Right lung (tissue), 5 donors: ENCODE measurements around the gene KRT26. TPM values are rescaled to one million over a fixed set of nuclear protein-coding genes. Genes with fewer than 3 reads are reported as not detected.
"Not testable (repeated sequence)": the region's sequence is repeated elsewhere in the genome, so short reads cannot be mapped to it uniquely, and the experiment has no call there.

Experiments used
- DNase-seq, 2 donors: peaks; one replicate each; pipeline ENCODE4 v3.0.0-alpha.2; 2013
- polyA plus RNA-seq, 5 donors: library from polyadenylated mRNA; unstranded; fragments of 120-200 nt; gene quantifications; one replicate each; pipeline versions ENCODE4 v1.2.1 to v1.2.3, GENCODE V29; 2013; ENCODE audit warnings: inconsistent platforms in 1 of 5, low replicate concordance in 1 of 5; ENCODE audit not compliant: insufficient read length in 5 of 5, insufficient read depth in 1 of 5

KRT26 gene
- polyA plus RNA-seq, 5 donors: not detected

DNA sequence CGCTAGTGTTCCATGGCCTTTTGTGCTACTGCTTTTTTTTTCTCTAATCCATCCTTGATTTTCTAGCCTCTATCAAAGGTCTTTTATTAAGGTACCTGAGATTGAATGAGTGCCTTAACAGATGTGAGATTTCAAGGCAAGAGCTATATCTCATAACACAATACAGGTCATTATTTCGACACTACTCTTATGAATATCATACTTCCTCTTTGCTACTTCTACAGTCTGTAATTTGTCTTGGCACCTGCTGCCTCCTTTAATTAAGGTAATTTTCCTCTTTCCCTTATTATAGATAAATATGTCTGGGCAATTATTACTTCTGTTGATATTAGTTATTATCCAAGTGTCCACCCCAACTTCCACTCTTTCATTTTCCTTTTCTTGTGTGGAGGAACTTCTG is 22.5 kb upstream of the KRT26 start:
- no peak for DNase-seq

GRCh38 chr17:40793832-40794231 is 21.8 kb upstream of the KRT26 start:
- no peak for DNase-seq

- peak; percentile 49 to 62 for DNase-seq
These were observed 19.9 kb upstream of the KRT26 start for GRCh38 chr17:40791787-40792436.

DNA sequence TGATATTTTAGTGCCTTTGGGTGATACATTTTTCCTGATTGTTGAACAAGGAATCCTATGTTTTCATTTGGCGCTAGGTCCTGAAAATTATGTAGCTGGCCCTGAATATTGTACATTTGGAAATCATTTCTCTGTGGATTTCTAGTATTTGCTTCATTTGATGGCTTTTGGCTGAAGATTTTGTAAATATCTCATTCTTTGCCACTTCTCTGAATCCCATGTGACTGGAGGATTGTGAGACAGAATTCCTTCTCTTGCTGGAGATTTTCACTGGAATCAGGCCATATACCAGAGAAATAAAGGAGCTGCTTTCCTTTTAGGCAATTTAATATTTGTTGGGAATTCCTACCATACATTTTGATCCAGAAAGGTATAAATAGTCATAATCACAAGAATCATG is 19.1 kb upstream of the KRT26 start:
- peak; percentile 43 to 57 for DNase-seq

DNA sequence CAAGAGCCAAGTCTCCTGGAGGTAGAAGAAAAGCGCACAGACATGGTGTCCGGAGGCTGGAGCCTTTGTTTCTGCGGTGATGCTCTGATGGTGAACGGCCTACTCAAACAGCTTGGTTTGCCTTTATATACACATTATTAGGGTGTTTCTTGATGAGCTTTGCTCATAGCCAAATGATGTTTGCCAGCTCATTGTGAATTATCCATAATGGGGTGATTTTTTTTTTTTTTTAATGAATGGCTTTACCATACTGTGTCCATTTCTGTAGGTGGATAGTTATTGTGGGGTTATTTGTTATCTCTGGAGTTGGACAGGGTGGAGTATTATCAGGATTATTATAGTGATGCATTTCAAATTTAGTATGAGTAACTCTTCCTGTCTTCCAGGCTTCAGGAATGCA is 10.4 kb upstream of the KRT26 start, which contains the start of gene KRT27:
Gene KRT27, minus strand, starts transcription at position 101 of the 400 bp plus-strand sequence. Its CDS starts 57 bp downstream, at position 44.
- DNase-seq: no peak

DNA sequence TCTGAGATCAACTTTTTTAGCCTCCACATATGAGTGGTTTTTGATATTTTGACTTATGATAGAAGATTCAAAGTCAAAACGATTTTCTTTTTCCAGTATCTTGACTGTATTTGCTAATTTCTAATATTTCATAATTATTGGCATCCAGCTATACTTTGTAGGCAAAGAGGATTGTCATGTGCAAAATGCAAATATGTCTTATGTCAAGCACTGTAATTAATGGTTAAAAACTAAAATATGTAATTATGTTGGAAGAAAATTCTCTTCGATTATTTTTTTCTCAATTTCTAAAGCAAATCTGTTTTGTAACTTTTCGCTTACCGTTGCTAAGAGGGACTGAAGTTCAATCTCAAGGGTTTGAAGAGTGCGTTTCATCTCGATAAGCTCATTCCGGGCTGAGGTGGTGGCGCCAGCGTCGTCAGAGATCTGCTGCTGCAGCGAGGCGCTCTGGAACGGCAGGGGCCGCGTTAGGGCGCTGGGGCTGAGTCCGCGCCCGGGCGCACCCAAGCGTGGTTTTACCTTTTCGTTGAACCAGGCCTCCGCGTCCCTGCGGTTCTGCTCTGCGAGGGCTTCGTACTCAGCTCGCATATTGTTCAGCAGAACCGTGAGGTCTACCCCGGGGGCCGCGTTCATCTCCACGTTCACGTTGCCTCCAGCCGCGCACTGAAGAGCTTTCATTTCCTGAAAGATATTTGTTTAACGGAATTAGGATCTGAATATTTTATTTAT is 7.3 kb upstream of the KRT26 start:
- peak; percentile 29 to 47 for DNase-seq

DNA sequence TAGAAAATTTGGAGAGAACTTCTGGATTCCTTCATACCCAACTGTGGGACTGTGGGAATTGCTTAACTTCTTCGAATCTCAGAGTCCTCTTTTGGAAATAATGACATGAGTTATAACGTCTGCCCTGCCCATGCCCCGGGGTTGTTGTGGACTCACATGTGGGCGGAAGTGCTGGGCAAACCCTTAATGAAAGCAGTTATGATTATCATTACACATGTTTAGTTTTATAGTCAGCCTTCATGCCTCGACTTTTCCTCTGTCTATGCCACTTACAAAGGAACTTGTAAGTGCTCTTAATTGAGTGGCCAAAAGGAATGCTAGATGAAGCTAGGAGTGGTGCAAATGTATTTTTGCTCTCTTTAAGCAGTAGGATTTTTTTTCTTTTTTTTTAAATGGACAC is 6.5 kb upstream of the KRT26 start:
- DNase-seq: no peak

GRCh38 chr17:40777971-40778370 is 6.0 kb upstream of the KRT26 start:
- DNase-seq: no peak

GRCh38 chr17:40777459-40777858 is 5.5 kb upstream of the KRT26 start:
- DNase-seq: no peak

- DNase-seq: no peak
These were observed 3.9 kb upstream of the KRT26 start for GRCh38 chr17:40775945-40776344.

DNA sequence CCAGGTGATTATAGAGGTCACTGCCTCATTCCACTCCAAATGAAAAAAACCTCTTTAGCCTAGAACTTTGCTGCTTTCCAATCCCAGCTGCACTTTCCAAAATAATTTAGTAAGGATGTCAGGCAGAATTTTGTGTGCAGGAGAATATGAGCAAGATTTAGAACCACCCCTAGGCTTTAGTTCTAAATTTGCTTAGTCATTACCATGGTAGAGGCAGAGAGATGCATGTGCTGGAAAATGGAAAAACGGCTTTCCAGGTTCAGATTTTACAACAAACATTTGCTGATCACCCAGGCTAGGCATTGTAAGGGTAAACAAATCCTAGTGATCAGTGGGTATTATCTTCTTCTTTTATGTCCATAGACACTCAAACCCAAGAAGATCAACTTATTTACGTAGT is 6.3 kb downstream of the KRT26 start:
- DNase-seq: no peak

DNA sequence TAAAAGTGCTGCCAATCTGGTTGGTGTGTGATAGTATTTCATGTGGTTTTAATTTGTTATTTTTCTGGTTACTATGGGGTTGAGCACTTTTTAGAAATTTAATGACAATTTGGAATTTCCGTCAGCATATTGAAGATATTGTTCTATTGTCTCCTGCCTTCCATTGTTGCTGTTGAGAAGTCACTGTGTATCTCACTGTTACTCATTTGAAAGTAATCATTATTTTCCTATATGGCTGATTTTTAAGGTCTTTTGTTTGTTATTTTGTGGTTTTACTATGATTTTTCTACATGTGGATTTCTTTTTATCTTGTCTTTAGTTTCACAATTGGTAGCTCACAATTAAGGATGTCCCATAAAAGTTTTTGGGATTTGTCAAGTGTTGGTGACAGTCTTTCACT is 8.2 kb downstream of the KRT26 start:
- no peak for DNase-seq

DNA sequence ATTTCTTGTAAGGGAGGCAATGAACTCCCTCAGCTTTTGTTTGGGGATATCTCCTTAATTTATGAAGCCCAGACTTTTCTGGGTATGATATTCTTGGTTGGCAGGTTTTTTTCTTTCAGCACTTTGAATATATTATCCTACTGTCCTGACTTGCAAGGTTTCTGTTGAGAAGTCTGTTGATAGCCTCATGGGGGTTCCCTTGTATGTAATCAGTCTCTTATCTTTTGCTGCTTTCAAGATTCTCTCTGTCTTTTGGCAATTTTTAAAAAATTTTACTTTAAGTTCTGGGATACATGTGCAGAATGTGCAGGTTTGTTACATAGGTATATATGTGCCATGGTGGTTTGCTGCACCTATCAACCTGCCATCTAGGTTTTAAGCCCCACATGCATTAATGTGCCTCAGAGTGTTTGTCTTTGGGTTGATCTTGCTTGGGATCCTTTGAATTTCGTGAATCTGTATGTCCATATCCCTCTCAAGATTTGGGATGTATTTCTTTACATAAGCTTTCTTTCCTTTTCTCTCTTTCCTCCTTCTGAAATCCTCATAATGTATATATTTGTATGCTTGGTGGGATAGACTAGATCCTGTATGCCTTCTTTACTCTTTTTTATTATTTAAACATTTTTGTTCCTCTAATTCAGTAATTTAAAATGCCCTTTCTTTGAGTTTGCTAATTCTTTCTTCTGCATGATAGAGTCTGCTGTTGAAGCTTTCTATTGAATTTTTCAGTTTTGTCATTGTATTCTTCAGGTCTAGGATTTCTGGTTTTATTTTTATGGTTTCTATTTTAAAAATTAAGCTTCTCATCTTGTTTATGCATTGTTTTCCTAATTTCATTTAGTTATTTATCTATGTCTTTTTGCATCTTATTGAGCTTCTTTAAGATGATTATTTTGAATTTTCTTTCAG is 11.6 kb downstream of the KRT26 start:
- DNase-seq: no peak

DNA sequence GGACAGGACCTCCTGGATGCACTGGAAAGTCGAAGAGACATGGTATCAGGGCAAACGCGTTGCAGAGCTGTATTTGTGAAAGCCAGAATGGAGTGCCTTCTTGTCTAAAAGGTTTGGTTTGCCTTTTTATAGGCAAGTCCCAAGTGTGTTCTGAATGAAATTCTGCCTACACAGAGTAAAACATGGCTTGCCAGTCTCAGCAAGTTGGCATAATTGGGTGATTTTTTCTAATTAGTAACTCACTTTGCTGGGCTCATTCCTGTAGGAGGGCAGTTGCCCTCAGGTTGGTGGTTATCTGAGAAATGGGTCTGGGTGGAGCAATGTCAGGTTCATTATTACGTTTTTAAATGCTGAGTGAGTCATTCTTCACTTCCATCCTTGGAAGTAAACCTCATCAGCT is 16.8 kb downstream of the KRT26 start, which contains the start of gene KRT25:
Gene KRT25, minus strand, starts transcription at position 101 of the 400 bp plus-strand sequence. Its CDS starts 60 bp downstream, at position 41.
- no peak for DNase-seq

- no peak for DNase-seq
These were observed 18.2 kb downstream of the KRT26 start for GRCh38 chr17:40753804-40754203.

- no peak for DNase-seq
These were observed 20.9 kb downstream of the KRT26 start for GRCh38 chr17:40751065-40751464.

DNA sequence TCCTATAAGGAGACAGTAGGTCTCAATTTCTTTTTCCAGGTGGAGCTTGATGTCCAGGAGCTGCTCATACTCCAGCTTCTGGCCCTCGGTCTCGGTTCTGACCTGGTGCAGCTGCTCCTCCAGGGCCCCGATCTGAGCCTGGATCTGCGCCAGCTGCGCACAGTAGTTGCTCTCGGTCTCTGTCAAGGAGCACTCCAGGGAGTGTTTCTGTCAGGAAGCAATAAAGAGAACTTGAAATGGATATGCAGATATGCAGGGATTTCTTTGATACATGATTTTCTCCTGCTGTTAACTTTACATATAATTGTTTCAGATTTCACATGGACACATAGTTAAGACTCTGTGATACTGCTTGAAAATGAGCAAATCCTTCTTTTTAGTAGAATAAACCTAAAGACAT is 21.6 kb downstream of the KRT26 start:
- no peak for DNase-seq

DNA sequence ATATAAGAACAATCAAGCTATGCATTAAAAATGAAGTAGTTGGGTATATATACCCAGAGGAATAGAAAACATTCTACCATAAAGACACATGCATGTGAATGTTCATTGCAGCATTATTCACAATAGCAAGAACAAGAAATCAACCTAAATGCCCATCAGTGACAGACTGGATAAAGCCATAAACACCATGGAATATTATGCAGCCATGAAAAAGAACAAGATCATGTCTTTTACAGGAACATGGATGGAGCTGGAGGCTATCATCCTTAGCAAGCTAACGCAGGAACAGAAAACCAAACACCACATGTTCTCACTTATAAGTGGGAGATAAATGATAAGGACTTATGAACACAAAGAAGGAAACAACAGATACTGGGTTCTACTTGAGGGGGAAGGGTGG is 23.3 kb downstream of the KRT26 start:
- not testable (repeated sequence) for DNase-seq

DNA sequence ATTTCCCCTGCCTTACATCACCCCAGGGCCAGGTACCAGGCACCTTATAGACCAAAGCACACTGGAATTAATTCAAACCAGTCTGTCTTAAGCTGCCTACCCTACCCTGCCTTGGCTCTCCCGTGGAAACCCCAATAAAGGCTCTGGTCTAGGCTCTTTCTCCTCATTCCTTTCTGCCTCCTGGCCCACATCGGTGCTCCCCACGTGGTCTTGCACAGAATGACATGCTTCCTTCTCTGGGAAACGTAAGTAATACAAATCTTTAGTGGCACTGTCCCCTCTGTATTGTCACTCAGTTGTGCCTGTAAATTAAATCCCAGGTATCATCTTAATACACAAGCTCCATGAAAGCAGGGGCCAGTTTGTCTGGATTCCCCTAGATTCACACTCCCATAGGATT is 33.4 kb downstream of the KRT26 start:
- no peak for DNase-seq

- DNase-seq: no peak
These were observed 37.0 kb downstream of the KRT26 start for GRCh38 chr17:40735016-40735415.

GRCh38 chr17:40734018-40734417 is 38.0 kb downstream of the KRT26 start:
- no peak for DNase-seq

GRCh38 chr17:40730970-40731369 is 41.0 kb downstream of the KRT26 start:
- no peak for DNase-seq
